HG02588 (cell line): ENCODE data around the gene HSFX2.
"Not testable (repeated sequence)": the region's sequence is repeated elsewhere in the genome, so short reads cannot be mapped to it uniquely, and the experiment has no call there.

Experiments used
- ATAC-seq: cut with Tn5 transposase; IDR thresholded peaks from one replicate; pipeline ENCODE4 v1.9.1; 2021; ENCODE audit warnings: mild to moderate bottlenecking, moderate library complexity; ENCODE audit not compliant: unreplicated experiment

Gene HSFX2

DNA sequence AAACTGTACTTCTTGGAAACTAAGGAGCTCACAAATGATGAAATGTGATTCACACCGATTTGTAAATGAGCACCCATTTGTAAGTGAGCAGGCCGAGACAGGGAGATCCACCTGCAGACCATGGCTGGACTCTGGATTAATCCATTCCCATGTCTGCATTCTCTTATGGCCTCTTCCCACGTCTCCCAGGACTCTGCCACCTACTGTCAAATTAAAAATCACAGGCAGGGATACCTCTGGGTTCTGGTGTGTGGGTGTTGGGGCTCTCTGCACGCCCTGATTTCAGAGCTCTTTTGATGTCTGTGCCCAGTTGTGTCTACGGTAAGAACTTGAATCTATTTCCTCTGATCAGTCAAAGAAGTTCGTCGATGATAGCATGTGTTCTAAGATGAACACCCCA lies 4.1 kb downstream of the HSFX2 start:
- not testable (repeated sequence) for ATAC-seq

DNA sequence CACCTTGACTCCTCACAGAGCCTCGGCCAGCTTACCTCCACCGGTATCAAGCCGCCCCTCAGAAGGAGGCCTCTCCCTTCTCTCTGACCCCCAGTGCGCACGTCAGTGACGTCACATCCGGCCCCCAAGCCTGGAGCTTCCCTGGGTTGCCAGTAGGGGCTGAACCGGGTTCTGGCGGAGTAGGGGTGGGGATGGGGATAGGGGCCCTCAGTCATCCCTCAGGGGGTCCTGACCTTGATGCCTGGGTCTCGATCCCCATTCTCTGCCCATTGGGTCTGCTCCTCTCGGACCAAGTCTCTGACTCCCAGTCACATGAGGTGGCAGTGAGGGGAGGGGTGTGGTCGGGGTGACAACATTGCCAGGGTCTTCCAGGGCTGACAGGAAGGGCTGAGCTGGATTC lies 7.8 kb downstream of the HSFX2 start, which contains the start of gene MAGEA9B:
Gene MAGEA9B, minus strand, starts transcription at position 101 of the 400 bp plus-strand sequence. CDS start 4,280 bp downstream, outside the sequence.
- ATAC-seq: not testable (repeated sequence)

DNA sequence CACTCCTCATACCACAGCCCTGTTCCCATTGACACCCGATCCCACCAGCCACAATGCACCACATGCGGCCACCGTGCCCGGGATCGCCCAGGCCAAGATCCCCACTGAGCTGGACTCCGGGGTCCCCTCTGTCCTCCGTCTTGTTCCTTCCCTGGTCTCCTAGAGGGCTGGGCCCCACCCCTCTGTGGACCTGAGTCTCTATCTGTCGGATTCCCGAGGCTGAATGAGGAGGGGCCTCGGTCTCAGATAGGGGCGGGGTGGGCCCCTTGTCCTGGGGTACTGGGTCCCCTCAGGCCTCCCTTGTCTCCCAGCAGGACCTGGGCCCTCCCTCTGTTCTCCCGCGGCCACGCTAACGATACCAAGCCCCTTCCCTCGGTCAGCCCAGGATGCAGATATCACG lies 9.5 kb downstream of the HSFX2 start:
- ATAC-seq: not testable (repeated sequence)

DNA sequence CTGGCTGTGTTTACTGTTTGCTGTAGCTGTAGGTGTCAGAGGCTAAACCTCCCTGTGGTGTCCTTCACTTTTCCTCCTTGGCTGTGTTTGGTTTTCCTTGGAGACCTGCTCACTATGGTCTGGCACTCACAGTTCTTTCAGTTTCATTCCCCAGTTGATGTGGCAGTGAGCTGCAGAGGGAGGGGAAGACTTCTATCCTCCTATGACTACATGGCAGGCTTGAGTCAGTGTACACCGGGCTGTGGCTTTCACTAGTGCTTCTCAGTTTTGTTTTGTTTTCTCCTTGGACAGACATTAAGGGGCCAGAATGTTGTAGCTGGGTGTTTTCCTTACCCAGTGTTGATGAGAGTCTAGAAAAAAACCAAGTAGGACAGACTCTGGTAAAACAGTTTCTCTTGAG lies 21.7 kb downstream of the HSFX2 start:
- ATAC-seq: peak; percentile 100

DNA sequence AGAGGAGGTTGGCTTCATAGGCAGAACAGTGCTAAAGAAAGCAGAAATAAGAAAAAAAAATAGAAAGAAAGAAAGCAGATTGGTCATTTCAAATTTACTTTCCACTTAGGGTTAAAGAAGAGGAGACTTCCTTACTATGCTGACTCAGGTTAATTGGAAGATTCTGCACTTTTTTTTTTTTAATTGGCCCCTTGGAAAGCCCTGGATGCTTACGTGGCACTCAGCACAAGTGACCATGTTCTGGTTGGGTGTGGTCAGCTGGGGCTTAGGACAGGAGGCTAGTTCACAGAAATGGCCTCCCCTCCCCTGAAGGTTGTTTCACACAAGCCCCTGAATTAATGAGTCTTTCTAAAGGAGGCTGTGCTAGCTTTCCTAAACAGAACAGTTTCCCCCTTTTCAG lies 22.4 kb downstream of the HSFX2 start:
- no peak for ATAC-seq

DNA sequence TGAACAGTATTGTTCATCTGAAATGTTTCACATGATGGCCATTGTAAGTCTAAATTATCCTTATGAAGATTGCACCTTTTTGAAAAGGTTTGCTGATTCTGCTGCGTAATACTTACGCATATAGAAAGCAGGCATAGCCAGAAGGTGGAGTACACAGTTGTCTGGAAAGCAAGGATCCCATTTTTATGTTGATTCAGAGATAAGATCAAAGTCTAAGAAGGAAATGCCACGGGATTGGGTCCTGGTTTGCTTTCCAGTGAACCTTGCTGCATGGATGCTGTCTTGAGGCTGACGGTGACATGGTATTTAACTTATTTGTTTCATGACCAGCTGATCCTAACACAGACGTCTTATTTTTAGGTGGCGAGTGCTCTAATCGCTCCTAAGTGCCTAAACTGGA lies 23.3 kb downstream of the HSFX2 start:
- no peak for ATAC-seq

DNA sequence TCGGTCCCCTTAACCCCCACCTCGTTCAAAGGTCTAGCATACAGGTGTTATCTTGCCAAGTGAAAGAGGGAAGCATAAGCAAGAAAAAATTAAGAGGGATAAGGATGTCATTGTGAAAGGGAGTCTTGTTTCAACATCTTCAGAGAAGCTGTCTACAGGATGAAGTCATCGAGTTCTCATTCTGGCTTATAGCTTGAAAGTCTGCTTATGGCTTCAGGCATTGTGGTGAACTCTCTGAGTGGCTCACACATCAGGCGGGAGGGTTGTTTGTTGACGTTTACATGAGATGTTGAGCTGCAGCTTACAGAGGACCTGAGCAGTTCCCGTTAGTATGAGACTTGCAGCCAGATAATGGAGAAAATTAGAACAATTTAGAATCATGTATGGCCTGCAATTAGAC lies 24.4 kb downstream of the HSFX2 start:
- no peak for ATAC-seq

DNA sequence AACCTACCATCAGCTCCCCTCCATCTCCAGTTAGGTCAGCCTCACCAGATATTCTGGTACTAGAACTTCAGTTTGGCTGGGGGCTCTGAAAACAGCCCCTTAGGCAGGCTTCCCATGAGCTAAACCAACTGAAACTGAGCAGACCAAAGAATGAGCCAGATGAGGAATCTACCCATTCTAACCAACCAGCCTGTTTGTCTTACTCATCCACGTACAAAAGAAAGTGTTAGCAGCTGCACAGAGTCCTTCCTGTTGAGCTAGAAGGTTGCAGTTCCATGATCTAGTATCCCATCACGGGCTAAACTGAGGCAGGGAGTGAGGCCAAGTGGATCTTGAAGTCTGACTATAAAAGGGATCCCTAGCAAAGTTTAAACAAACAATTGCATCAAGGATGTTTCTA lies 25.3 kb downstream of the HSFX2 start:
- no peak for ATAC-seq

DNA sequence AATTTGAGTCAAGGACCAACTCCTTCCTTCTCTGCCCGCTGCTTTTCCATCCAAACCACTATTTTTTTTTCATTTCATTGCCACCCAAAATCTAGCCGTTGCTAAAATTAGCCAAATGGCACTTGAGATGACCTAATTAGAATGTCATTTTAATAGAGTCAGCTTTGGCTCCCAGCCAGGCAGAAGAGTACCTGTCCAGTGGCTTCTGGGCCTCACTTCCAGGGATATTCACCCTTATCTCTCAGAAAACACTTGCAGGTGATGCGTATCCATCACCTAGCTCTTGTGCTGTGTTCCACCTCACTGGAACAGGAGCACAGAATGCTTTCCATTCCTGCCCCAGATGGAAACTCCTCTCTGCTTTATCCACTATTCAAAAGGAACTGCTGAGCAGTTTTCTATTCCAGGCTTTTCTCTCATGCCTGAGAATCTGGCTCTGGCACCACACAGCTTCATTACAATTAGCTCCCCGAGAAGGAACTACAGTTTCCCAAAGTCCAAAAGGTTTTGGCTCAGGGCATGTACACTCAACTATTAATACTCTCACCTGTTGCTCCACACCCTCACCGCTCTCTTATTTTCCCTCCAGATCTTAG lies 26.3 kb downstream of the HSFX2 start:
- ATAC-seq: no peak

DNA sequence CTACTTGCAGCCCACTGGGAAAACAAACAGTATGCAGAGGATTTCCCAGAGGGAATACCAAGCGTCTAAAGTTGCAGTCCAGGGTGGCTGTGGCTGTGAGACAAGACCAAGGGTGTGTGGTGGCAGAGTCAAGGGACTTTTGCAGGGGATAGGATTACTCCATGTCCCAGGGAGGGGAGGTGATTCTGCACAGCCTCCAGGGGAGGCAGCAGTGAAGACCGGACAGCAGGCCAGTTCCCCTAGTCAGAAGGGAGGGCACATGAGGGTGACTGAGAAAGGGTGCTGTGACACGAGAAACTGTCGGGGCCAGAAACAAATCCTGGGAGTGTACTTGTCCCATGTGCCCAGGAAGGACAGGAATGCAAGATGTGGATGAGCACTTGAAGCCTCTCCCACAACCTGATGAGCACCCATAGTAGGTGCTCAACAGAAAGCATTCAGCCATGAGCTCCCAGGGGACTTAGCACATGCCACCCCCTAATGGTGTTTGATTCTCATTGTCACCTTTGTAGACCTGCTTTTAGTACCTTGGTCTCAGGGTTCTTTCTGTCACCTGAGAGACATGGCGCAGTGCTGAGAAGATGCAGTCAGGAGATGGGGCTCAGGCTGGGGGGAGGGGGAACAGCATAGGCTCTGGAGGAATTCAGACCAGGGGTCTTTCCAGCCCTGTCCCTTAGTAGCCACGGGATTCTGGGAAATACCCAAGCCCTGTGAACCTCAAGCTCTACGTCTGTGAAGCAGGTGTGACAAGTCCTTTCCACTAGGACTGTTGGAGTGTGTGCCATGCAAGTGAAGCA lies 27.3 kb downstream of the HSFX2 start:
- ATAC-seq: no peak

DNA sequence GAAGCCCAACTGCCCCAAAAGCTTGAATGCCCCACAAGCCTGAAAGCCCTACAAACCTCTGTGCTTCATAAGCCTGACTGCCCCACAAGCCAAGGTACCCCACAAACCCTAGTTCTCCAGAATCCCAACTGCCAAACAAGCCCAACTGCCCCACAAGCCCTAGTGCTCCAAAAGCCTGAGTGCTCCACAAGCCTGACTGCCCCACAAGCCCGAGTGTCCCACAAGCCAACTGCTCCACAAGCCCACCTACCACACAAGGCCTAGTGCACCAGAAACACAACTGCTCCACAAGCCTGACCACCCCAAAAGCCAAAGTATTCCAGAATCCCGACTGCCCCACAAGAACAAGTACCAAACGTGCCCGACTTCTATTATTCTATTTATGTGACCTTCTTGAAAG lies 31.8 kb downstream of the HSFX2 start:
- ATAC-seq: no peak

DNA sequence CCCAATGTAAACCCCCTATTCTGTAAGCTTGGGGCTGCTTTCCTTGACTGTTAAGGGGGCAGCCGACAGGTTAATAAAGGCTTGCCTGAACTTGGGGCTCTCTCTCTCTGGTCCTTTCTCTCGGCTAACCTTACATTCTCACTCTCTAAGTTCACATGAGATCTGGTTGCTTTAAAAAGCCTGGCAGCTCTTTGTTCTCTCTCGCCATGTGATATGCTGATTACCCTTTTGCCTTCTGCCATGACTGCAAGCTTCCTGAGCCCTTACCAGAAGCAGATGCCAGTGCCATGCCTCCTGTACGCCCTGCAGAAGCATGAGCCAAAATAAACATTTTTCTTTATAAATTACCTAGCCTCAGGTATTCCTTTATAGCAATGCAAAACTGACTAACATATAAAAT lies 39.9 kb downstream of the HSFX2 start:
- not testable (repeated sequence) for ATAC-seq

DNA sequence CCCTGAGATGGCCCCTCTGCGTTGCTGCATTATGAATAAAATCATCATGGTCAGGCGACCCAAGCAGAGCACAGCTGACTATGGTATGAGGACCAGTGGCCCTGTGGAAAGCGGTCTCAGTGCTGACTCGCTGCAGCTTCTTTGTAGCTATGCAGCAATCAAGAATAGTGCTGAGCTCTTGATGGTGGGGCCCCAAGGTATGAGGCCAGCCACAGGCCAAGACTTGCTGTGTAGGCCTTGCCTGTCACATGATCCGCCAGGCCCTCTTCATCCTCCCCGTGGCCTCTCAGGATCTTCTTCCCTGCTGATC lies 43.2 kb downstream of the HSFX2 start:
- ATAC-seq: not testable (repeated sequence)

DNA sequence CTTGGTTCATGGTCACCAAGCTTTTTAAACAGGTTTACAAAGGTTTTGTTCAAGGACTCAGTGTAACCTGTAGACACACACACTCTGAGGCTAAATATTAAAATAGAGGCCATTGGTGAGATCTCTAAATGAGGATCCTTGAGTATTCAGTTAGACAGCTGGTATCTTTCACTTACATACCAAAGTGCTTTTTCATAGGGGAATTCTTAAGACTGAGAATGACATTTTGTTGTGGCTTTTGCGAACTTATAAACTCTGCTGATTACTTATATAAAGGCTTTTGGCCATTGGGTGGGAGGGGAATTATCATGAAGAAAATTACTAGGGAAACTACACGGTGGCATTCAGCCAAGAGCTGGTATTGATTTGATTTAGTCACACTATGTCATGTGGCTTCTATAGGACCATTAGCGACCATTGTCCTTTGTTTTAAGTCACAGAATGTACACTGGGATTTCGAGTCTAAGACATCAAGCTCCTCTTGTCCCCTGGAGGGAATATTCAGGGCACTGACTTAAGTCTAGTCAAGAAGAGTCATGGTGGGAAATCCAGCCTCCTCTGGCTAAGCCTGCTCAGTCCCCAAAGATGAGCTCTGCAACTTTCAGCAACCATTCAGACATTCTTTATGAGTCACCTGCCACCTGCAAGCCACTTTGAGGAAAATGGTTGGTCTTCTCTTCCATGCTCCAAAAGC lies 43.7 kb downstream of the HSFX2 start:
- ATAC-seq: peak; percentile 53

DNA sequence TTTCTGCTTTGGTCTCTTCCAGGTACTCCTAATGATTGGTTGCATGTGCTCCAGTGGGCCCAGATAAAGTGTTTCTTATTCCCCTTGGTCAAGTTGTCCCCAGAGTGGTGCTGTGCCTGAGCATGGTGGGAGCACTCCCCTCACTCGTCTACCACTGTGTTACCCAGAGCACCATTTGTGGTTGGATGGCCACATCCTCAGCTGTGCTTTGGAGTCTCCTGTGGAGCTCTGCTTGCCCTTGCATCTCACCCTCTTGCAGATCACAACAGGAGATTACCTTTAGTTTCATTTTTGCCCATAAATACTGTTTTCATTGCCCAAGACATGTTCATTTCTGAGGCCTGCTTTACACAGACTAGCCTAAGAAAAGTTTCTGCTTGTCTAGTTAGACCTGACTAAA lies 44.7 kb downstream of the HSFX2 start:
- not testable (repeated sequence) for ATAC-seq

DNA sequence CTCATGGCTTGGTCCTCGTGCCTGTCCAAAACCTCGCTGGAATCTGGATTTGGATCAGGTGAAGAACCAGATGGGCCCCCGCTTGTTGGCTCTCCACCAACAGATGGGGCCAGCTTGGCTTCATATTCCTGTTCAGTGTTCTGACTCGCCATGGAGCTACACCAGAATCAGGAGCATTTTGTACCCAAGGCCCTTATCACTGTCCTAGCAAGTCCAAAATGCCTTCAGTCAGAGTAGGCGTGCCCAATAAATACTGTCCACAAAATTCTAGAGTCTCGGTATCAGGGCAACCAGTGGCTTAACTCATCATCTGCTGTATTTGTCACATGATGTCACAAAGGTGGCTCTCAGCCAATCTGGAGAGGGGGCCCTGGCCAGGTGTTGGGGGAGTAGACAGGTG lies 45.4 kb downstream of the HSFX2 start, which contains the start of gene HSFX3:
Gene HSFX3, minus strand, starts transcription at position 224 of the 400 bp plus-strand sequence. Its CDS starts 72 bp downstream, at position 152.
- not testable (repeated sequence) for ATAC-seq

DNA sequence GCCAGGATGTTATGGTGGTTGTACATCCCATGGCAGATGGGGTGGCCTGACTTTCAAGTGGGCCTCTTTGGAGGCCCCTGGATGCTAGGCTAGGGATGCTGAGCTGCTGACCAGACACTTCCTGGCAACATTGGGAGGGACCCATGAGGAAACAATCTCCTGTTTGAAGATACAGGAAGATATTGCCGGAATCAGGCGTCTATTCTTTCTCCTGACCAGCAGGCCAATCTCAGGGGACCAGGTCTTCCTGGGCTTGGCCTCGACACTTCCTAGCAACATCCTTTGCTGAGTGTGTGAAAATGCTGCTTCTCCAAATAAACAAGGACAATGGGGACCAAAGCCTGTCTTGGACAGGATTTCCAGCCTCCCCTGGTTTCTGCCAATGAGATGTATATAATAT lies 47.3 kb downstream of the HSFX2 start:
- ATAC-seq: not testable (repeated sequence)

DNA sequence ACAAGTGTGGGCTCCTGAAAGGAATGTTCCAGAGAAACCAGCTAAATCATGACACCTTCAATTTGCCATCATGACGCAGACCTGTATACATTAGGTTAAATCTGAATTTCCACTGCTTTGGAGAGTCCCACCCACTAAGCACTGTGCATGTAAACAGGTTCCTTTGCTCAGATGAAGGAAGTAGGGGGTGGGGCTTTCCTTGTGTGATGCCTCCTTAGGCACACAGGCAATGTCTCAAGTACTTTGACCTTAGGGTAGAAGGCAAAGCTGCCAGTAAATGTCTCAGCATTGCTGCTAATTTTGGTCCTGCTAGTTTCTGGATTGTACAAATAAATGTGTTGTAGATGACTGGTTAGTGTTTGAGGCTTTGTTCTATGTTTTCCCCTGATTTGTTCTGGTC lies 48.2 kb downstream of the HSFX2 start:
- not testable (repeated sequence) for ATAC-seq

DNA sequence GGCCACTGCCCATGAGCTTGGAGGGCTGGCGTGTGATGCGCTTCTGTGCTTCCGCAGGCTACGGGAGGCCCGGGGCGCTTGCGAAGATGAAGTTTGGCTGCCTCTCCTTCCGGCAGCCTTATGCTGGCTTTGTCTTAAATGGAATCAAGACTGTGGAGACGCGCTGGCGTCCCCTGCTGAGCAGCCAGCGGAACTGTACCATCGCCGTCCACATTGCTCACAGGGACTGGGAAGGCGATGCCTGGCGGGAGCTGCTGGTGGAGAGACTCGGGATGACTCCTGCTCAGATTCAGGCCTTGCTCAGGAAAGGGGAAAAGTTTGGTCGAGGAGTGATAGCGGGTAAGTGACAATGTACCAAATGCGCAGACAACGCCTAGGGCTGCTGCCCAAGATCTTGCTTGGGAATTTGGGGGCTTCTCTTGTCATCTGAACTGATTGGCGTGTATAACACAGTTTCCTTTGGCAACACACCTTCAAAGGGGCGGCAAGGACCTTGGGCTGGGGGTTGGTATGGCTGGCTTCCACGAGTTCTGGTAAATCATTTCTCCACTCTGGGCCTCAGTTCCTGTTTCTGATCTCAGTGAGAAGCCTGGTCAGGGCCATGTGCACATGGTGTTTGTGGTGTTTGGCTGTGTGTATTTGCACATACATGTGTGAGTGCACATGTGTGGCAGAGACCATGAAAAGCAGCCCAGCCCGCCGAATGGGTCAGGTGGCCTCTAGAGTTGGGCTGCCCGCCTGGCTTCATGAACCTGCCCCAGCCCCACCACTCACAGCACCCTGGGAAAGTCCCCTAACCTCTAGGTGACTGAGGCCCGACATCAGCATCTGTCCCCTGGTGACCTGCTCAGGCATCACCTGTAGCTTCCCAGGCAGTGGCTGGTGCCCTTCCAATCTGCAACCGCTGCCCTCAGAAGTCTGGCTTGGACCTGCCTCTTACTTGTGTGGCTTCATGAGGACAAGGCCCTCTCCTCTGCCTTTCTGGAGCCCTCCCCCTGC lies 49.3 kb downstream of the HSFX2 start:
- ATAC-seq: not testable (repeated sequence)
